Measurements from ENCODE around the gene CRACDL. TPM values are rescaled to one million over a fixed set of nuclear protein-coding genes. Genes with fewer than 3 reads are reported as not detected.
A peak's percentile ranks its signal among the peaks of the same experiment; 100 is the strongest.

The CRACDL gene
- polyA plus RNA-seq, 1 of the 3 experiments (the other 2 are of a cell fraction), result not detected

DNA sequence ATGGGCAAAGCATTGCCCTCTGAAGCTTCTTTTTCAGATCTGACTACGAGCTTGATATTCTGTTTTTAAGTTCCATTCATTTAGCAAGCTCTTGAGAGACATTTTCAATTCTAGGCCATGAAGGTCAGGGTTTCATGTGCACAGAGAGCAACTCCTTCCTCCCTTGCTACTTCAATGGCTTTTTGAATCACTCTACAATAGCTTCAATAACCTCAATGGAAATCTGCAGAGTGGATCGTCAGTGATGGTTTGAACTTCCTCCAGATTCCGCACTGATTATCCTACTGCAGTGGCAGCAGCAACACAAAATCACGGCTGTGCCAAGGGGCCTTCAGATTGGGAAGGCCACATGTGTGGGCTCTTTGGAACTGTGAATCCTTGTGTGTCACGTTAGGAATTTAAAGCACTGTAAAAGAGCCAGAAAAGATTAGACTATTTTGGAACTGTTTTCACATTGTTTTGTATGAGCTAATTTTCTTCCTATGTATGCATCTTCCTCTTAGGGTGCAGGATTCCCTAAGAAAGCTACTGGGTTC is 116.7 kb downstream of the CRACDL start:
- Histone ChIP-seq H3K79me2 (ENCODE audit: insufficient read depth) (no peaks in the 10 kb centered on the region), H3K27me3 (ENCODE audit: insufficient read depth) (peaks cover 10% of the 10 kb centered on the region; the same call in 1 of the 2 replicates), H3K9me3 (no peaks in the 10 kb centered on the region), H3K9ac (no peak overlapping the region), H3K27ac (ENCODE audit: low read depth in 2 of 2, low read length in 1 of 2) (no peak overlapping the region), H3K9me2 (0 out of 2 replicates have a peak, but pooled peaks cover 2% of the 10 kb centered on the region), H4K20me1 (ENCODE audit: insufficient read depth) (no peaks in the 10 kb centered on the region), H3K4me1 (ENCODE audit: control insufficient read depth in 1 of 2, insufficient read depth in 2 of 2, low read depth in 1 of 2, low read length in 1 of 2) (peaks cover 0 to 12% of the 10 kb centered on the region in 2 experiments; a peak in 1 of 4 replicates), H3K4me3 (ENCODE audit: low read depth in 2 of 2, low read length in 1 of 2) (no peak overlapping the region), H3K36me3 (replicated peaks in 1 of 2; ENCODE audit: control insufficient read depth in 1 of 2, insufficient read depth in 2 of 2, low read length in 1 of 2) (no peaks in the 10 kb centered on the region), H3K4me2 (no peak overlapping the region), H3F3A (replicated peaks; ENCODE audit: insufficient read depth) (no peaks in the 10 kb centered on the region), H2AFZ (ENCODE audit: low read depth) (no peak overlapping the region)
- CTCF ChIA-PET, result interaction anchor here (0.6 to 1.2 kb wide), 2 partner anchors 170 to 247 kb away, joined by 3 read pairs; no protein-coding TSS in a partner anchor
- WGBS (ENCODE audit: low lambda C conversion rate), result 69% methylated on average over 5 of the region's 5 CpGs
- DNase-seq, result no peak
- no peak for TF ChIP-seq FOXM1 (IDR thresholded peaks at IDR 0.05; ENCODE audit: low read depth)
- POLR2A ChIA-PET, result no interaction called here

GRCh38 chr2:98818164-98818563 is 117.9 kb downstream of the CRACDL start:
- 22% methylated on average over 5 of the region's 5 CpGs for WGBS (ENCODE audit: low lambda C conversion rate)

More at GRCh38 chr2:98818164-98818563, 117.9 kb downstream of the CRACDL start:
- no peaks in the 10 kb centered on the region for H3K36me3 ChIP-seq (replicated peaks in 1 of 2; ENCODE audit: control insufficient read depth in 1 of 2, insufficient read depth in 2 of 2, low read length in 1 of 2)
- H3F3A ChIP-seq (replicated peaks; ENCODE audit: insufficient read depth), result no peaks in the 10 kb centered on the region
- 0 out of 2 replicates have a peak, but pooled peaks cover 3% of the 10 kb centered on the region for H3K9me2 ChIP-seq
- TF ChIP-seq, protein P1, sequence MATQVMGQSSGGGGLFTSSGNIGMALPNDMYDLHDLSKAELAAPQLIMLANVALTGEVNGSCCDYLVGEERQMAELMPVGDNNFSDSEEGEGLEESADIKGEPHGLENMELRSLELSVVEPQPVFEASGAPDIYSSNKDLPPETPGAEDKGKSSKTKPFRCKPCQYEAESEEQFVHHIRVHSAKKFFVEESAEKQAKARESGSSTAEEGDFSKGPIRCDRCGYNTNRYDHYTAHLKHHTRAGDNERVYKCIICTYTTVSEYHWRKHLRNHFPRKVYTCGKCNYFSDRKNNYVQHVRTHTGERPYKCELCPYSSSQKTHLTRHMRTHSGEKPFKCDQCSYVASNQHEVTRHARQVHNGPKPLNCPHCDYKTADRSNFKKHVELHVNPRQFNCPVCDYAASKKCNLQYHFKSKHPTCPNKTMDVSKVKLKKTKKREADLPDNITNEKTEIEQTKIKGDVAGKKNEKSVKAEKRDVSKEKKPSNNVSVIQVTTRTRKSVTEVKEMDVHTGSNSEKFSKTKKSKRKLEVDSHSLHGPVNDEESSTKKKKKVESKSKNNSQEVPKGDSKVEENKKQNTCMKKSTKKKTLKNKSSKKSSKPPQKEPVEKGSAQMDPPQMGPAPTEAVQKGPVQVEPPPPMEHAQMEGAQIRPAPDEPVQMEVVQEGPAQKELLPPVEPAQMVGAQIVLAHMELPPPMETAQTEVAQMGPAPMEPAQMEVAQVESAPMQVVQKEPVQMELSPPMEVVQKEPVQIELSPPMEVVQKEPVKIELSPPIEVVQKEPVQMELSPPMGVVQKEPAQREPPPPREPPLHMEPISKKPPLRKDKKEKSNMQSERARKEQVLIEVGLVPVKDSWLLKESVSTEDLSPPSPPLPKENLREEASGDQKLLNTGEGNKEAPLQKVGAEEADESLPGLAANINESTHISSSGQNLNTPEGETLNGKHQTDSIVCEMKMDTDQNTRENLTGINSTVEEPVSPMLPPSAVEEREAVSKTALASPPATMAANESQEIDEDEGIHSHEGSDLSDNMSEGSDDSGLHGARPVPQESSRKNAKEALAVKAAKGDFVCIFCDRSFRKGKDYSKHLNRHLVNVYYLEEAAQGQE (IDR thresholded peaks at IDR 0.05; ENCODE audit: low read depth, low read length), result no peak
- no peak for TF ChIP-seq RFX5 (IDR thresholded peaks at IDR 0.05; ENCODE audit: low read length)
- TF ChIP-seq EP300 (IDR thresholded peaks at IDR 0.05; ENCODE audit: borderline replicate concordance in 1 of 2, low read depth in 1 of 2, low read length in 1 of 2), result no peak
- TF ChIP-seq JUND (IDR thresholded peaks at IDR 0.05), result no peak
- TF ChIP-seq, protein P2, sequence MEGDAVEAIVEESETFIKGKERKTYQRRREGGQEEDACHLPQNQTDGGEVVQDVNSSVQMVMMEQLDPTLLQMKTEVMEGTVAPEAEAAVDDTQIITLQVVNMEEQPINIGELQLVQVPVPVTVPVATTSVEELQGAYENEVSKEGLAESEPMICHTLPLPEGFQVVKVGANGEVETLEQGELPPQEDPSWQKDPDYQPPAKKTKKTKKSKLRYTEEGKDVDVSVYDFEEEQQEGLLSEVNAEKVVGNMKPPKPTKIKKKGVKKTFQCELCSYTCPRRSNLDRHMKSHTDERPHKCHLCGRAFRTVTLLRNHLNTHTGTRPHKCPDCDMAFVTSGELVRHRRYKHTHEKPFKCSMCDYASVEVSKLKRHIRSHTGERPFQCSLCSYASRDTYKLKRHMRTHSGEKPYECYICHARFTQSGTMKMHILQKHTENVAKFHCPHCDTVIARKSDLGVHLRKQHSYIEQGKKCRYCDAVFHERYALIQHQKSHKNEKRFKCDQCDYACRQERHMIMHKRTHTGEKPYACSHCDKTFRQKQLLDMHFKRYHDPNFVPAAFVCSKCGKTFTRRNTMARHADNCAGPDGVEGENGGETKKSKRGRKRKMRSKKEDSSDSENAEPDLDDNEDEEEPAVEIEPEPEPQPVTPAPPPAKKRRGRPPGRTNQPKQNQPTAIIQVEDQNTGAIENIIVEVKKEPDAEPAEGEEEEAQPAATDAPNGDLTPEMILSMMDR (IDR thresholded peaks at IDR 0.05), result no peak
- peaks cover 0 to 12% of the 10 kb centered on the region in 2 experiments; a peak in 1 of 4 replicates for H3K4me1 ChIP-seq (ENCODE audit: control insufficient read depth in 1 of 2, insufficient read depth in 2 of 2, low read depth in 1 of 2, low read length in 1 of 2)
- ChIA-PET POLR2A (interaction anchor here (0.6 kb wide), 1 partner anchor 76 kb away, joined by 3 read pairs; no protein-coding TSS in a partner anchor), CTCF (interaction anchor here (0.6 to 1.3 kb wide), 2 partner anchors 19 to 169 kb away, joined by 3 to 6 read pairs (median 3); no protein-coding TSS in a partner anchor)
- H3K9me3 ChIP-seq, result no peaks in the 10 kb centered on the region
- no peak overlapping the region for H3K4me2 ChIP-seq
- H3K79me2 ChIP-seq (ENCODE audit: insufficient read depth), result no peaks in the 10 kb centered on the region
- H3K9ac ChIP-seq, result no peak overlapping the region
- H3K4me3 ChIP-seq (ENCODE audit: low read depth in 2 of 2, low read length in 1 of 2), result no peak overlapping the region
- DNase-seq, result peak; percentile 58
- peaks cover 3% of the 10 kb centered on the region; the same call in 1 of the 2 replicates for H3K27me3 ChIP-seq (ENCODE audit: insufficient read depth)
- H2AFZ ChIP-seq (ENCODE audit: low read depth), result no peak overlapping the region
- peak overlapping the region in 1 of 2 experiments; percentile 28; a peak in 2 of 4 replicates for H3K27ac ChIP-seq (ENCODE audit: low read depth in 2 of 2, low read length in 1 of 2)
- H4K20me1 ChIP-seq (ENCODE audit: insufficient read depth), result no peaks in the 10 kb centered on the region

Data from SK-N-SH (cell line).